ENCODE data around the gene CX3CL1. TPM values are rescaled to one million over a fixed set of nuclear protein-coding genes. Genes with fewer than 3 reads are reported as not detected.
"Not testable (repeated sequence)": the region's sequence is repeated elsewhere in the genome, so short reads cannot be mapped to it uniquely, and the experiment has no call there.

The CX3CL1 gene
- total RNA-seq, 3 donors from 2014 or later = 6.2 to 164 (median 58.0) TPM

DNA sequence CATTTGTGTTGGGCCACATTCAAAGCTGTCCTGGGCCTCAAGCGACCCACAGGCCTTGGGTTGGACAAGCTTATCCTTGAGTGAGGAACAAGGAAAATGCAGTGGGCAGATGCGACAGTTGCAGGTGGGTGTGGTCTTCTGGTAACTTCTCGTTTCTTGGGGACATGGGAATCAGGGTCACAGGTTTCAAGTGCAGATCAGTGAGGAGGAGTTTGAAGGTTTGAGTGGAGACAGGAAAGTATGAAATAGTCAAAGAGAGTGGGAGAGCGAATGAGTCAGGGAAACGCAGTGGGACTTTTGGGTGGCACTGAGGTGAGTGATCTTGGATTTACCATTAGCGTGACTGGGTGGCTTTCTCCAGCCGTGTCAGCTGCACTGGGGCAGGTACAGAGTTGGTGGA, 29.1 kb upstream of the CX3CL1 start:
- no peak for DNase-seq (ENCODE audit: low spot score in 2 of 2)
- TF ChIP-seq POLR2A (IDR thresholded peaks at IDR 0.05) = no peak
- no peak for TF ChIP-seq POLR2AphosphoS5 (IDR thresholded peaks at IDR 0.05)
- TF ChIP-seq, protein P1, sequence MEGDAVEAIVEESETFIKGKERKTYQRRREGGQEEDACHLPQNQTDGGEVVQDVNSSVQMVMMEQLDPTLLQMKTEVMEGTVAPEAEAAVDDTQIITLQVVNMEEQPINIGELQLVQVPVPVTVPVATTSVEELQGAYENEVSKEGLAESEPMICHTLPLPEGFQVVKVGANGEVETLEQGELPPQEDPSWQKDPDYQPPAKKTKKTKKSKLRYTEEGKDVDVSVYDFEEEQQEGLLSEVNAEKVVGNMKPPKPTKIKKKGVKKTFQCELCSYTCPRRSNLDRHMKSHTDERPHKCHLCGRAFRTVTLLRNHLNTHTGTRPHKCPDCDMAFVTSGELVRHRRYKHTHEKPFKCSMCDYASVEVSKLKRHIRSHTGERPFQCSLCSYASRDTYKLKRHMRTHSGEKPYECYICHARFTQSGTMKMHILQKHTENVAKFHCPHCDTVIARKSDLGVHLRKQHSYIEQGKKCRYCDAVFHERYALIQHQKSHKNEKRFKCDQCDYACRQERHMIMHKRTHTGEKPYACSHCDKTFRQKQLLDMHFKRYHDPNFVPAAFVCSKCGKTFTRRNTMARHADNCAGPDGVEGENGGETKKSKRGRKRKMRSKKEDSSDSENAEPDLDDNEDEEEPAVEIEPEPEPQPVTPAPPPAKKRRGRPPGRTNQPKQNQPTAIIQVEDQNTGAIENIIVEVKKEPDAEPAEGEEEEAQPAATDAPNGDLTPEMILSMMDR (IDR thresholded peaks at IDR 0.05) = no peak
- intact Hi-C loops (cut with DNase I; ENCODE audit: low total_unique reads) = no loop called here
- no peaks in the 10 kb centered on the region for H3K27me3 ChIP-seq
- H3K27ac ChIP-seq = no peak overlapping the region
- no peak overlapping the region for H3K4me3 ChIP-seq
- no peaks in the 10 kb centered on the region for H3K36me3 ChIP-seq
- no peaks in the 10 kb centered on the region for H3K9me3 ChIP-seq
- peaks cover 0 to 4% of the 10 kb centered on the region in 2 donors for H3K4me1 ChIP-seq

DNA sequence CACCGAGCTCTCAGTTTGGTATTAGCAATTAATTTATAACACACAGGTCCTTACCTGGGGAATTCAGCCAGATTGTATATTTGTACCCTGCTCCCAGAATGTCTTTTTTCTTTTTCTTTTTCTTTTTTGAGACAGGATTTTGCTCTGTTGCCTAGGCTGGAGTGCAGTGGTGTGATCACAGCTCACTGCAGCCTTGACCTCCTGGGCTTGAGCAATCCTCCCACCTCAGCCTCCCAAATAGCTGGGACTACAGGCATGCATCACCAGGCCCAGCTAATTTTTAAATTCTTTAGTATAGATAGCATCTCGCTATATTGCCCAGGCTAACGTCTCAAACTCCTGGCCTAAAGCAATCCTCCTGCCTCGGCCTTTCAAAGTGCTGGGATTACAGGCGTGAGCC, 28.2 kb upstream of the CX3CL1 start:
- intact Hi-C loops (cut with DNase I; ENCODE audit: low total_unique reads); H3K36me3 ChIP-seq; H3K9me3 ChIP-seq; H3K4me1 ChIP-seq; H3K27ac ChIP-seq; H3K27me3 ChIP-seq; DNase-seq (ENCODE audit: low spot score in 2 of 2); H3K4me3 ChIP-seq: not testable (repeated sequence)

DNA sequence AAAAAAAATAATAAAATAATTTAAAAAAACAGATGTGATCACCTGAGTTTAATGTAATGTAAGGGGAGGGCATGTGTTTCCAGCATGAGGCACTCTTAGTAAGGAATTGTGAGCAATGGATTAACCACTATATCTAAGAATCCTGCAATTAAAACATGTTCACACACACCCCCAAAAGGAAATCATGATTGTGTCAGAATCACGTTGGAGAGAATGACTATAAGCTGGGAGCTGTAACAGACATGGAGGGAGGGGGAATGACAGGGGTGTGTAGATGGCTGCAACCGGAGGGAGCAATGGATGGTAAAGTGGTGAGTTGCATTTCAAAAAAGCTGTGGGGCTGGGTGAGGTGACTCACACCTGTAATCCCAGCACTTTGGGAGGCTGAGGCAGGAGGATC, 27.3 kb upstream of the CX3CL1 start:
- no peak overlapping the region for H3K27ac ChIP-seq
- TF ChIP-seq, protein P1 (IDR thresholded peaks at IDR 0.05) = no peak

DNA sequence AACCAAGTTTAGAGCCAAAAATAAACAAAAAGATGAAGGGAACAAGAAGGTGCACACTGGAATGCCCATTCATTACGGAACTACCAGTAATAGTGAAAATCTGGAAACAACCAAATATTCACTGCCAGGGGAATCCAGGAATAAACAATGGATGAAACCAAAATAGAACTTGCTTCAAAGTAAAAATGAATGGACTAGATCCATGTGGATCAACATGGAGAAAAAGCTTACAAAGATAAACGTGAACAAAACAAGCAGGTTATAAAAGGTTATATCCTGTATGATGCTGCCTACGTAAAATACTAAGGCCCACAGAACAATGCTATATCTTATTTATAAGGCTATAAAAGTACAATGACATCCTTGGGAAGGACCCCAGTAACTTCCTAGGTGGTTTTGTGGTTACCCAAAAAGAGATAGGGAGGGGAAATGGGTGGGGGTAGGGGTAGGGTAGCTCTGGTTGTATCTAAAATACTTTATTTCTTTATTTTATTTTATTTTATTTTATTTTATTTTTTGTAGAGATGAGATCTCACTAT, 26.6 kb upstream of the CX3CL1 start:
- TF ChIP-seq, protein P1 (IDR thresholded peaks at IDR 0.05) = no peak
- TF ChIP-seq POLR2AphosphoS5 (IDR thresholded peaks at IDR 0.05) (no peak), POLR2A (IDR thresholded peaks at IDR 0.05) (no peak)
- Histone ChIP-seq H3K4me1 (peaks cover 0 to 4% of the 10 kb centered on the region in 2 donors), H3K4me3 (no peak overlapping the region), H3K36me3 (no peaks in the 10 kb centered on the region), H3K27ac (no peak overlapping the region), H3K9me3 (no peaks in the 10 kb centered on the region), H3K27me3 (no peaks in the 10 kb centered on the region)
- intact Hi-C loops (cut with DNase I; ENCODE audit: low total_unique reads) = no loop called here
- DNase-seq (ENCODE audit: low spot score in 2 of 2) = no peak

More for the DNA sequence above, 27.3 kb upstream of the CX3CL1 start:
- Histone ChIP-seq H3K9me3 (no peaks in the 10 kb centered on the region), H3K36me3 (no peaks in the 10 kb centered on the region), H3K4me1 (peaks cover 0 to 4% of the 10 kb centered on the region in 2 donors), H3K27me3 (no peaks in the 10 kb centered on the region), H3K4me3 (no peak overlapping the region)
- intact Hi-C loops (cut with DNase I; ENCODE audit: low total_unique reads) = no loop called here
- DNase-seq (ENCODE audit: low spot score in 2 of 2) = no peak

DNA sequence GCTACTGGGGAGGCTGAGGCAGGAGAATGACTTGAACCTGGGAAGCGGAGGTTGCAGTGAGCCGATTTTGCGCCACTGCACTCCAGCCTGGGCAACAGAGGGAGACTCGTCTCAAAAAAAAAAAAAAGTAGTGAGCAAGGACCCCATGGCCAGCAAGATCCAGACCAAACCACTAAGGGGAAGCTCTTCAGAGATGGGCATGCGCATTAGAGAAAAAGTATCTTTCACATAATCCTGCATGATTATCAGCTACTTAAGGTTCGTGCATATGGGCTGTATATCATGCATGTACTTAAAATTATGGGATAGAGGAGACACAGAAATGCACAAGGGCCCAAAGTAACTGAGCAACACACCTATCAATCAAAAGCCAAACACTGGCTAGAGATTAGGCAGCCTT, 24.4 kb upstream of the CX3CL1 start:
- Histone ChIP-seq H3K4me3 (no peak overlapping the region), H3K27ac (no peak overlapping the region), H3K27me3 (no peaks in the 10 kb centered on the region), H3K36me3 (no peaks in the 10 kb centered on the region), H3K9me3 (no peaks in the 10 kb centered on the region), H3K4me1 (no peaks in the 10 kb centered on the region)
- TF ChIP-seq, protein P1 (IDR thresholded peaks at IDR 0.05) = no peak
- no peak for TF ChIP-seq POLR2A (IDR thresholded peaks at IDR 0.05)
- TF ChIP-seq POLR2AphosphoS5 (IDR thresholded peaks at IDR 0.05) = no peak
- no peak for DNase-seq (ENCODE audit: low spot score in 2 of 2)
- intact Hi-C loops (cut with DNase I; ENCODE audit: low total_unique reads) = no loop called here

DNA sequence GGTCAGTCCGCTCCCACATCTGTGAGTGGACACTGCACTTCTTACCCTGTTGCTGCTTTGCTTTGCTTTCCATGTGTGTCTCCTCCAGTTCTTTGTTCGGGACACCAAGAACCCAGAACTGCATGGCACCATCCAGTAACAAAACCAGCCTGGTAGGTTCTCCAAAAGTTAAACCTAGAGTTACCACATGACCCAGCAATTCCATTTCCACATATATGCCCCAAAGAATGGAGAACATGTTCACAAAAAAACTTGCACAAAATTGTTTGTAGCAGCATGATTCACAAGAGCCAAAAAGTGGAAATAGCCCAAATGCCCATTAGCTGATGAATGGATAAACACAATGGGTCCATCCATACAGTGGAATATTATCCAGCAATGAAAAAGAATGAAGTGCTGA, 24.0 kb upstream of the CX3CL1 start:
- Histone ChIP-seq H3K4me1 (no peaks in the 10 kb centered on the region), H3K4me3 (no peak overlapping the region), H3K36me3 (no peaks in the 10 kb centered on the region), H3K27ac (no peak overlapping the region), H3K9me3 (no peaks in the 10 kb centered on the region), H3K27me3 (no peaks in the 10 kb centered on the region)
- TF ChIP-seq POLR2A (IDR thresholded peaks at IDR 0.05) = no peak
- TF ChIP-seq POLR2AphosphoS5 (IDR thresholded peaks at IDR 0.05) = no peak
- TF ChIP-seq, protein P1 (IDR thresholded peaks at IDR 0.05) = no peak
- intact Hi-C loops (cut with DNase I; ENCODE audit: low total_unique reads) = no loop called here
- no peak for DNase-seq (ENCODE audit: low spot score in 2 of 2)

Data from breast epithelium (tissue), 4 donors.